OCI-LY3 (cell line): ENCODE data around the gene SRP9.

ENCODE experiments used
- CTCF ChIP-seq: fragments of 200-600, 300-600 bp; sonication (generic); IDR thresholded peaks from 2 replicates; pipeline ENCODE4 v1.5.1; 2014; ENCODE audit warnings: antibody characterized with exemption, low read length, low read depth
- EZH2phosphoT487 ChIP-seq: fragments of 200-600 bp; shearing (Covaris generic); IDR thresholded peaks from 2 replicates; pipeline ENCODE4 v1.6.1; 2018; ENCODE audit warnings: antibody characterized with exemption, mixed run types, low read depth

- no peak for TF ChIP-seq CTCF
- TF ChIP-seq EZH2phosphoT487, result no peak
Observed at GRCh38 chr1:225816643-225817538, 39.3 kb downstream of the SRP9 start.
